OCI-LY1 (cell line): Measurements from ENCODE around the gene JMJD4.

Experiments
- H2AFZ ChIP-seq: fragments of 200-600 bp; sonication (generic), shearing (Covaris generic); 2 replicates; pipeline ENCODE4 v1.6.0; 2014; ENCODE audit warnings: antibody characterized with exemption, mild to moderate bottlenecking, low read length
- H3F3A ChIP-seq: fragments of 200-600 bp; sonication (generic), shearing (Covaris generic); 2 replicates; pipeline ENCODE4 v1.6.0; 2014; ENCODE audit warnings: mild to moderate bottlenecking, antibody characterized with exemption, low read length, moderate library complexity; ENCODE audit not compliant: insufficient read depth
- H3K27ac ChIP-seq: fragments of 200-600 bp; sonication (generic); 2 replicates; pipeline ENCODE4 v1.5.1; 2014; ENCODE audit warnings: low read length, mixed run types, mild to moderate bottlenecking, low read depth; ENCODE audit not compliant: poor library complexity, severe bottlenecking
- H3K27me3 ChIP-seq: fragments of 200-600 bp; sonication (generic); 2 replicates; pipeline ENCODE4 v1.6.0; 2014; ENCODE audit warnings: antibody characterized with exemption, mild to moderate bottlenecking, low read length, moderate library complexity; ENCODE audit not compliant: insufficient read depth
- H3K36me3 ChIP-seq: fragments of 200-600 bp; sonication (generic); 2 replicates; pipeline ENCODE4 v1.6.1; 2014; ENCODE audit warnings: mild to moderate bottlenecking, antibody characterized with exemption, low read length, moderate library complexity, mixed read lengths; ENCODE audit not compliant: insufficient read depth
- H3K4me1 ChIP-seq: fragments of 200-600 bp; sonication (generic); 2 replicates; pipeline ENCODE4 v1.5.1; 2014; ENCODE audit warnings: mild to moderate bottlenecking, low read length, moderate library complexity; ENCODE audit not compliant: insufficient read depth, severe bottlenecking
- H3K4me2 ChIP-seq: fragments of 200-600 bp; sonication (generic), shearing (Covaris generic); 2 replicates; pipeline ENCODE4 v1.6.1; 2014; ENCODE audit warnings: low read length
- H3K4me3 ChIP-seq: fragments of 200-600 bp; sonication (generic); 2 replicates; pipeline ENCODE4 v1.5.1; 2014; ENCODE audit warnings: low read length, low read depth, mild to moderate bottlenecking, mixed read lengths; ENCODE audit not compliant: poor library complexity, severe bottlenecking
- H3K79me2 ChIP-seq: fragments of 200-600 bp; shearing (Covaris generic); 2 replicates; pipeline ENCODE4 v1.6.1; 2016; ENCODE audit warnings: mixed run types, low read length, mixed read lengths; ENCODE audit not compliant: insufficient read depth
- H3K9ac ChIP-seq: fragments of 200-600 bp; sonication (generic), shearing (Covaris generic); 2 replicates; pipeline ENCODE4 v1.6.1; 2014; ENCODE audit warnings: mild to moderate bottlenecking, low read length, mixed read lengths
- H3K9me2 ChIP-seq: fragments of 200-600 bp; sonication (generic), shearing (Covaris generic); 2 replicates; pipeline ENCODE4 v1.6.1; 2014; ENCODE audit warnings: low read depth, mild to moderate bottlenecking, low read length, mixed read lengths
- H3K9me3 ChIP-seq: fragments of 200-600 bp; shearing (Covaris generic); 2 replicates; pipeline ENCODE4 v1.6.1; 2014; ENCODE audit warnings: low read length, mixed read lengths
- H4K20me1 ChIP-seq: fragments of 200-600 bp; sonication (generic), shearing (Covaris generic); 2 replicates; pipeline ENCODE4 v1.6.0; 2016; ENCODE audit warnings: mild to moderate bottlenecking, low read length; ENCODE audit not compliant: insufficient read depth
- CTCF ChIP-seq: fragments of 200-600 bp; sonication (generic), shearing (Covaris generic); IDR thresholded peaks from 2 replicates; pipeline ENCODE4 v1.5.1; 2017; ENCODE audit warnings: mild to moderate bottlenecking, antibody characterized with exemption, low read length, moderate library complexity, mixed read lengths
- EZH2 ChIP-seq: fragments of 200-600 bp; sonication (generic), shearing (Covaris generic); IDR thresholded peaks from 2 replicates; pipeline ENCODE4 v1.8.0; 2017; ENCODE audit warnings: borderline replicate concordance, mixed run types, mild to moderate bottlenecking, antibody characterized with exemption, low read length, moderate library complexity, mixed read lengths

JMJD4 gene

GRCh38 chr1:227771326-227771725 lies 36.2 kb upstream of the JMJD4 start:
- Histone ChIP-seq H3K27me3 (no peaks in the 10 kb centered on the region), H3K4me2 (no peak overlapping the region)
- no peak for TF ChIP-seq EZH2
- no peak for TF ChIP-seq CTCF

DNA sequence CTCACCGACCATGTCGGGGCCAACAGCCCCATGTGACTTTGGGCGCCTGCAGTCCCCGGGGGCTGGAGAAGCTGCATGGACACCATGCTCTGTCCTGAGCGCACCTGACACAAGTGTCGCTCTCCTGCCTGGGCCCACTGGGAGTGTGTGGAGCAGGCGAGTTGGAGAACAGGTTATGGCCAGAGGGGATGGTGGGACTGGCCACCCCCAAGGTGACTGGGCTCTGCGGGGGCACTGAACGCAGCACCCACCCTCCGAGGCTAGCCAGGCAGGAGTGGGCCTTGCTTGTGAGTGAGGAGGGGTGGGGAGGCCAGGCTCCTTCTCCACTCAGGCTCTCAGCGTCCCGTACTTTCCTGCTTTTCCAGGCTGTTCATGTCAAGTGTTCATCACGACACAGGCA lies 35.7 kb upstream of the JMJD4 start:
- Histone ChIP-seq H3K27ac (no peak overlapping the region), H3K36me3 (peaks cover 27% of the 10 kb centered on the region), H3K27me3 (no peaks in the 10 kb centered on the region), H3K4me1 (no peaks in the 10 kb centered on the region), H2AFZ (no peak overlapping the region), H3K9me2 (no peaks in the 10 kb centered on the region), H3K4me3 (no peak overlapping the region), H3K4me2 (no peak overlapping the region), H3K9me3 (no peaks in the 10 kb centered on the region), H3K9ac (no peak overlapping the region), H4K20me1 (no peaks in the 10 kb centered on the region), H3K79me2 (no peaks in the 10 kb centered on the region), H3F3A (no peaks in the 10 kb centered on the region)
- TF ChIP-seq CTCF (no peak), EZH2 (no peak)

More at GRCh38 chr1:227771326-227771725, 36.2 kb upstream of the JMJD4 start:
- Histone ChIP-seq H2AFZ (no peak overlapping the region), H3K4me1 (no peaks in the 10 kb centered on the region), H3K79me2 (no peaks in the 10 kb centered on the region), H3K36me3 (peaks cover 27% of the 10 kb centered on the region), H4K20me1 (no peaks in the 10 kb centered on the region), H3K27ac (no peak overlapping the region), H3K9me3 (no peaks in the 10 kb centered on the region), H3K4me3 (no peak overlapping the region), H3K9me2 (no peaks in the 10 kb centered on the region), H3F3A (no peaks in the 10 kb centered on the region), H3K9ac (no peak overlapping the region)

GRCh38 chr1:227769936-227770494 lies 34.9 kb upstream of the JMJD4 start:
- Histone ChIP-seq H3K36me3 (peaks cover 27% of the 10 kb centered on the region), H3K9me2 (no peaks in the 10 kb centered on the region), H3K4me3 (no peak overlapping the region), H3K9ac (no peak overlapping the region), H3K27ac (no peak overlapping the region), H3F3A (no peaks in the 10 kb centered on the region), H4K20me1 (no peaks in the 10 kb centered on the region), H3K4me2 (no peak overlapping the region), H3K4me1 (no peaks in the 10 kb centered on the region), H2AFZ (no peak overlapping the region), H3K79me2 (no peaks in the 10 kb centered on the region), H3K27me3 (no peaks in the 10 kb centered on the region), H3K9me3 (no peaks in the 10 kb centered on the region)
- TF ChIP-seq CTCF (no peak), EZH2 (no peak)
